ENCODE data around the gene STATH.

DNA sequence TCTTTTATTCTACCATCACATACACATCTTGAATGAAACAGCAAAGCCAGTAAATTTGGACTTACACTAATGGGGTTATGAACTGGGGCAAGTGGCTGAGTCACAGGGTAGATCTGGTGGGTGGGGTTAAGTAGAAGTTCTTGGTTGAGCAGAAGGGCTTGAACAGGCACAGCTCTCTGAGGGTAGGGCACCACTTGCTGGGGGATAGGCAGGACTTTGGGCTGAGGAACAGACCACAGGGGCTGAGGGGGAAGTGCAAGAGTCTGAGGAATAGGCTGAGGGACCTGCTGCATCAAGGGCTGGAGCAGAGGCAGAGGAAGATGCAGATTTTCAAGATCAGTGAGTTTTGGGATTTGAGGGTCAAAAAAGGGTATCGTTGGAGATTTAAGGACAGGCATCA is 38.6 kb upstream of the STATH start:
- TF ChIP-seq, protein P1, sequence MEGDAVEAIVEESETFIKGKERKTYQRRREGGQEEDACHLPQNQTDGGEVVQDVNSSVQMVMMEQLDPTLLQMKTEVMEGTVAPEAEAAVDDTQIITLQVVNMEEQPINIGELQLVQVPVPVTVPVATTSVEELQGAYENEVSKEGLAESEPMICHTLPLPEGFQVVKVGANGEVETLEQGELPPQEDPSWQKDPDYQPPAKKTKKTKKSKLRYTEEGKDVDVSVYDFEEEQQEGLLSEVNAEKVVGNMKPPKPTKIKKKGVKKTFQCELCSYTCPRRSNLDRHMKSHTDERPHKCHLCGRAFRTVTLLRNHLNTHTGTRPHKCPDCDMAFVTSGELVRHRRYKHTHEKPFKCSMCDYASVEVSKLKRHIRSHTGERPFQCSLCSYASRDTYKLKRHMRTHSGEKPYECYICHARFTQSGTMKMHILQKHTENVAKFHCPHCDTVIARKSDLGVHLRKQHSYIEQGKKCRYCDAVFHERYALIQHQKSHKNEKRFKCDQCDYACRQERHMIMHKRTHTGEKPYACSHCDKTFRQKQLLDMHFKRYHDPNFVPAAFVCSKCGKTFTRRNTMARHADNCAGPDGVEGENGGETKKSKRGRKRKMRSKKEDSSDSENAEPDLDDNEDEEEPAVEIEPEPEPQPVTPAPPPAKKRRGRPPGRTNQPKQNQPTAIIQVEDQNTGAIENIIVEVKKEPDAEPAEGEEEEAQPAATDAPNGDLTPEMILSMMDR (conservative IDR thresholded peaks at IDR 0.05), result no peak
- no peak for TF ChIP-seq ZFX (IDR thresholded peaks at IDR 0.05)

Measured in C4-2B (cell line).